Nephron (organoid): ENCODE data around the gene TMEM81.

Source experiments
- H3K27ac Mint-ChIP-seq, 3 experiments: 2 replicates each; pipeline ENCODE4 v1.8.0; 2020; ENCODE audit warnings: mixed read lengths in 3 of 3, mild to moderate bottlenecking in 2 of 3, moderate library complexity in 1 of 3
- H3K27me3 Mint-ChIP-seq: 2 replicates; pipeline ENCODE4 v1.8.0; 2021; ENCODE audit warnings: low read depth, mild to moderate bottlenecking, moderate library complexity, mixed read lengths
- H3K36me3 Mint-ChIP-seq: 2 replicates; pipeline ENCODE4 v1.8.0; 2020; ENCODE audit warnings: low read depth, mixed read lengths
- H3K4me1 Mint-ChIP-seq: 2 replicates; pipeline ENCODE4 v1.8.0; 2020; ENCODE audit warnings: mixed read lengths
- H3K4me3 Mint-ChIP-seq, 3 experiments: 2 replicates each; pipeline ENCODE4 v1.8.0; 2020; ENCODE audit warnings: mild to moderate bottlenecking in 3 of 3, mixed read lengths in 3 of 3, moderate library complexity in 2 of 3
- H3K9me3 Mint-ChIP-seq: 2 replicates; pipeline ENCODE4 v1.8.0; 2020; ENCODE audit warnings: mixed read lengths
- TF ChIP-seq, protein P1 (sequence below), 3 experiments: fragments of 200-600 bp; sonication (generic); IDR thresholded peaks; one replicate each; pipeline ENCODE4 v1.5.0; 2021; ENCODE audit warnings: antibody characterized with exemption in 3 of 3; ENCODE audit not compliant: unreplicated experiment in 3 of 3

TMEM81 gene

GRCh38 chr1:205038132-205038786 lies 46.0 kb downstream of the TMEM81 start:
- TF ChIP-seq, protein P1, sequence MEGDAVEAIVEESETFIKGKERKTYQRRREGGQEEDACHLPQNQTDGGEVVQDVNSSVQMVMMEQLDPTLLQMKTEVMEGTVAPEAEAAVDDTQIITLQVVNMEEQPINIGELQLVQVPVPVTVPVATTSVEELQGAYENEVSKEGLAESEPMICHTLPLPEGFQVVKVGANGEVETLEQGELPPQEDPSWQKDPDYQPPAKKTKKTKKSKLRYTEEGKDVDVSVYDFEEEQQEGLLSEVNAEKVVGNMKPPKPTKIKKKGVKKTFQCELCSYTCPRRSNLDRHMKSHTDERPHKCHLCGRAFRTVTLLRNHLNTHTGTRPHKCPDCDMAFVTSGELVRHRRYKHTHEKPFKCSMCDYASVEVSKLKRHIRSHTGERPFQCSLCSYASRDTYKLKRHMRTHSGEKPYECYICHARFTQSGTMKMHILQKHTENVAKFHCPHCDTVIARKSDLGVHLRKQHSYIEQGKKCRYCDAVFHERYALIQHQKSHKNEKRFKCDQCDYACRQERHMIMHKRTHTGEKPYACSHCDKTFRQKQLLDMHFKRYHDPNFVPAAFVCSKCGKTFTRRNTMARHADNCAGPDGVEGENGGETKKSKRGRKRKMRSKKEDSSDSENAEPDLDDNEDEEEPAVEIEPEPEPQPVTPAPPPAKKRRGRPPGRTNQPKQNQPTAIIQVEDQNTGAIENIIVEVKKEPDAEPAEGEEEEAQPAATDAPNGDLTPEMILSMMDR (IDR thresholded peaks at IDR 0.05; ENCODE audit: unreplicated experiment in 3 of 3) = no peak
- no peak overlapping the region for H3K4me3 Mint-ChIP-seq
- H3K27me3 Mint-ChIP-seq = peaks cover 57% of the 10 kb centered on the region
- H3K27ac Mint-ChIP-seq = no peak overlapping the region
- no peaks in the 10 kb centered on the region for H3K36me3 Mint-ChIP-seq
- H3K9me3 Mint-ChIP-seq = no peaks in the 10 kb centered on the region
- peaks cover 29% of the 10 kb centered on the region for H3K4me1 Mint-ChIP-seq

DNA sequence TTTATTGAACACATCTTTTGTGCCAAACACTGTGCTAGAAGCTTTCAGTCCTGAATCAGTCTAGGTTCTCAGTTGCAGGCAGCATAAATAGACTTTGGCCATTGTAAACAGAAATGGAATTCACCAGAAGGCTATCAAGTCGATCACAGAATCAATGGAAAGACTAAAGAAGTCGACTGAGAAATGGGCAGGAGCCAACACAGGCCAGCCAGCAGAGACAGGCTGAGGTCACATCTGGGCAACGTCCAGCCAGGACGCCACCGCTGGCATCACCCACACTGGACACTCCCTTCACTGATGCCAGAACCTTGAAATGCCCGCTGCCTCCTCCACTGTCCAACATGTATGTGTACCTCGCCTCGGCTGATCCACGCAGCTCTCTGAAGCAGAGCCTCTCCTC lies 46.7 kb downstream of the TMEM81 start:
- Mint-ChIP-seq H3K27me3 (peaks cover 58% of the 10 kb centered on the region), H3K4me1 (peaks cover 35% of the 10 kb centered on the region), H3K4me3 (no peak overlapping the region), H3K36me3 (no peaks in the 10 kb centered on the region), H3K9me3 (no peaks in the 10 kb centered on the region), H3K27ac (no peak overlapping the region)
- TF ChIP-seq, protein P1 (IDR thresholded peaks at IDR 0.05; ENCODE audit: unreplicated experiment in 3 of 3) = no peak
